K562 (cell line): ENCODE results near the gene LONP1. TPM values are rescaled to one million over a fixed set of nuclear protein-coding genes. Genes with fewer than 3 reads are reported as not detected.

Experiments
- ATAC-seq: fragments of 200-7000 bp; cut with Tn5 transposase; 3 replicates; pipeline ENCODE4 v1.9.1; 2020; ENCODE audit warnings: moderate library complexity
- BruUV-seq: library from RNA; stranded (reverse); fragments of 400-500 nt; replicated peaks from 2 replicates; lab custom pipeline; 2021; lab: Mats Ljungman, UMichigan
- CTCF ChIA-PET: fragments of 300-600 bp; formaldehyde crosslinking; extraction: SDS; loops from one replicate; lab custom pipeline; 2021; ENCODE audit warnings: low intra/inter-chr PET ratio; lab: Yijun Ruan, JAX
- POLR2A ChIA-PET: fragments of 300-600, 350-650 bp; sonication (Branson Sonifier 250); formaldehyde crosslinking; extraction: SDS; loops from one replicate; lab custom pipeline; 2021; ENCODE audit warnings: antibody characterized with exemption, inconsistent platforms; lab: Yijun Ruan, JAX
- DNase-seq, 4 experiments: peaks; one replicate each; pipeline versions ENCODE4 v3.0.0 to v3.0.0-alpha.2; 2011 to 2018; ENCODE audit warnings: low spot score in 3 of 4, mixed read lengths in 3 of 4; ENCODE audit errors: extremely low read depth in 1 of 4
- FAIRE-seq: peaks from 2 replicates; lab custom pipeline; 2011; peaks lifted over from hg19 to GRCh38; lab: Jason Lieb, UNC
- H2AFZ ChIP-seq: 2 replicates; pipeline ENCODE4 v1.6.0; 2011; ENCODE audit warnings: low read depth, low read length, control low read depth, inconsistent platforms
- H3K27ac ChIP-seq: fragments of 200-600 bp; 3 replicates; pipeline ENCODE4 v1.8.0; 2011; ENCODE audit warnings: low read depth, mild to moderate bottlenecking, control low read depth, inconsistent platforms, low read length, moderate library complexity, mixed read lengths; ENCODE audit errors: extremely low read depth
- H3K27me3 ChIP-seq, 2 experiments: fragments of 300-600 bp in 1 of 2; 2 replicates in 1 of 2; 3 replicates in 1 of 2; pipeline versions ENCODE4 v1.6.0 to v1.8.0; 2011; ENCODE audit warnings: inconsistent platforms in 2 of 2, low read length in 2 of 2, mild to moderate bottlenecking in 1 of 2, mixed read lengths in 1 of 2, moderate library complexity in 1 of 2; ENCODE audit not compliant: control insufficient read depth in 2 of 2, insufficient read depth in 2 of 2
- H3K36me3 ChIP-seq: fragments of 300-600 bp; 3 replicates; pipeline ENCODE4 v1.8.0; 2011; ENCODE audit warnings: mild to moderate bottlenecking, low read length, inconsistent platforms; ENCODE audit not compliant: control insufficient read depth, insufficient read depth
- H3K4me1 ChIP-seq, 2 experiments: fragments of 200-600 bp in 1 of 2; replicated peaks in 1 of 2; 2 replicates in 1 of 2; 3 replicates in 1 of 2; pipeline versions ENCODE4 v1.5.1 to v1.8.0; 2011; ENCODE audit warnings: inconsistent platforms in 2 of 2, low read length in 2 of 2, mild to moderate bottlenecking in 1 of 2, mixed read lengths in 1 of 2, moderate library complexity in 1 of 2; ENCODE audit not compliant: control insufficient read depth in 2 of 2, insufficient read depth in 2 of 2
- H3K4me2 ChIP-seq: 2 replicates; pipeline ENCODE4 v1.6.1; 2011; ENCODE audit warnings: low read length, control low read depth, inconsistent platforms, mixed read lengths; ENCODE audit not compliant: insufficient read depth
- H3K4me3 ChIP-seq: fragments of 200-600 bp; sonication (generic), shearing (Covaris generic); 2 replicates; pipeline ENCODE4 v1.5.1; 2016; ENCODE audit warnings: control low read depth, inconsistent platforms
- H3K79me2 ChIP-seq: fragments of 200-600 bp; 3 replicates; pipeline ENCODE4 v1.8.0; 2011; ENCODE audit warnings: low read length, inconsistent platforms; ENCODE audit not compliant: control insufficient read depth, insufficient read depth
- H3K9ac ChIP-seq, 2 experiments: 2 replicates each; pipeline versions ENCODE4 v1.6.0 to v1.6.1; 2011; ENCODE audit warnings: low read depth in 2 of 2, low read length in 2 of 2, control low read depth in 1 of 2, inconsistent platforms in 1 of 2, mild to moderate bottlenecking in 1 of 2, mixed read lengths in 1 of 2; ENCODE audit not compliant: insufficient read depth in 1 of 2
- H3K9me1 ChIP-seq: one replicate; pipeline ENCODE4 v1.6.0; 2011; ENCODE audit warnings: inconsistent platforms, mild to moderate bottlenecking, low read length, moderate library complexity; ENCODE audit not compliant: control insufficient read depth, insufficient read depth
- H3K9me3 ChIP-seq: replicated peaks from 2 replicates; pipeline ENCODE4 v1.5.1; 2011; ENCODE audit warnings: low read depth, low read length, inconsistent platforms; ENCODE audit not compliant: control insufficient read depth, insufficient read depth
- H4K20me1 ChIP-seq: replicated peaks from 2 replicates; pipeline ENCODE4 v1.6.1; 2011; ENCODE audit warnings: low read length, inconsistent platforms, mixed read lengths; ENCODE audit not compliant: control insufficient read depth, insufficient read depth
- C11orf30 ChIP-seq: fragments of 450-650 bp; IDR thresholded peaks from 2 replicates; pipeline ENCODE4 v1.6.1; 2016; ENCODE audit warnings: low read depth, mild to moderate bottlenecking
- CEBPB ChIP-seq: fragments of 450-650 bp; IDR thresholded peaks from 2 replicates; pipeline ENCODE4 v1.6.1; 2016; ENCODE audit warnings: missing genetic modification characterization, missing compliant biosample characterization
- FOXK2 ChIP-seq, 2 experiments: fragments of 450-650 bp; IDR thresholded peaks in 1 of 2; conservative IDR thresholded peaks in 1 of 2; 2 replicates each; pipeline ENCODE4 v1.6.1; 2016; ENCODE audit warnings: low read depth in 2 of 2, mild to moderate bottlenecking in 1 of 2
- GABPB2 ChIP-seq: fragments of 250-450 bp; sonication (Bioruptor Pico); conservative IDR thresholded peaks from 2 replicates; pipeline ENCODE4 v1.5.1; 2021; ENCODE audit warnings: mild to moderate bottlenecking
- HEY1 ChIP-seq: fragments of 250-450 bp; sonication (Bioruptor Pico); IDR thresholded peaks from 2 replicates; pipeline ENCODE4 v1.5.0; 2020; ENCODE audit warnings: mild to moderate bottlenecking, moderate library complexity, borderline replicate concordance
- MAX ChIP-seq: sonication (generic); formaldehyde crosslinking; IDR thresholded peaks from 2 replicates; pipeline ENCODE4 v1.9.0; 2022; ENCODE audit warnings: mild to moderate bottlenecking, missing genetic modification reagents
- PML ChIP-seq: IDR thresholded peaks from 2 replicates; pipeline ENCODE4 v1.6.1; 2012; ENCODE audit warnings: low read length, inconsistent platforms
- SLC30A9 ChIP-seq: fragments of 250-450 bp; sonication (Bioruptor Pico); IDR thresholded peaks from 2 replicates; pipeline ENCODE4 v1.8.0; 2022; ENCODE audit warnings: mild to moderate bottlenecking, moderate library complexity
- SMAD4 ChIP-seq: fragments of 250-450 bp; sonication (Bioruptor Pico); conservative IDR thresholded peaks from 2 replicates; pipeline ENCODE4 v1.8.0; 2021; ENCODE audit warnings: inconsistent platforms, mild to moderate bottlenecking, moderate library complexity
- SPI1 ChIP-seq: IDR thresholded peaks from 2 replicates; pipeline ENCODE4 v1.6.1; 2011; ENCODE audit warnings: low read depth, low read length, control low read depth, borderline replicate concordance
- ZHX1 ChIP-seq: fragments of 150-350 bp; conservative IDR thresholded peaks from 2 replicates; pipeline ENCODE4 v1.6.1; 2014; ENCODE audit warnings: low read length
- WGBS: fragments of 100-300 bp; shearing (Covaris generic); methylation state at CpG from one replicate; pipeline ENCODE4 v1.1.6; 2016; ENCODE audit warnings: low coverage, mixed read lengths; ENCODE audit not compliant: insufficient coverage; ENCODE audit errors: missing lambda C conversion rate; 5-methylcytosine and 5-hydroxymethylcytosine counted together
- in situ Hi-C: fragments of 300-500 bp; cut with MboI; formaldehyde crosslinking; loops from 4 replicates; pipeline ENCODE4 v1.15.0; 2018; ENCODE audit warnings: inconsistent platforms, mixed read lengths
- intact Hi-C: fragments of 100-400 bp; cut with micrococcal nuclease; formaldehyde crosslinking; loops from 2 replicates; pipeline ENCODE4 v1.14.2; 2022
- polyA plus RNA-seq, 8 experiments: library from polyadenylated mRNA; depleted of rRNA in 4 of 8; stranded (reverse) in 5 of 8; unstranded in 3 of 8; fragments of >200 nt; fragmentation: Nextera tagmentation in 2 of 8; fragmentation: Illumina TruSeq in 1 of 8; extraction: Ambion mirVana in 2 of 8; extraction: Trizol in 1 of 8; gene quantifications; 2 replicates each; pipeline versions ENCODE4 v1.2.1 to v1.2.3, GENCODE V29; 2011 to 2014; ENCODE audit warnings: inconsistent platforms in 1 of 8, missing spikeins in 1 of 8
- total RNA-seq, 7 experiments: library from RNA; depleted of rRNA in 6 of 7; stranded (reverse); fragments of >200 nt in 6 of 7; fragmentation: Illumina TruSeq in 2 of 7; extraction: Trizol in 2 of 7; gene quantifications; 2 replicates each; pipeline versions ENCODE4 v1.2.1 to v1.2.3, GENCODE V29; 2011 to 2021; ENCODE audit warnings: low replicate concordance in 1 of 7
- TF ChIP-seq, protein P1 (sequence below), 2 experiments: fragments of 450-650 bp; IDR thresholded peaks; 2 replicates each; pipeline ENCODE4 v1.6.1; 2016
- TF ChIP-seq, protein P2 (sequence below): sonication (generic); formaldehyde crosslinking; IDR thresholded peaks from 2 replicates; pipeline ENCODE4 v1.5.0; 2020; ENCODE audit warnings: missing genetic modification reagents
- TF ChIP-seq, protein P3 (sequence below): sonication (generic); formaldehyde crosslinking; IDR thresholded peaks from 2 replicates; pipeline ENCODE4 v1.8.1; 2023; ENCODE audit warnings: mild to moderate bottlenecking, missing genetic modification reagents

LONP1 gene
- total and polyA plus RNA-seq, 9 of the 15 experiments (the other 6 are each of a cell fraction or from before 2014, with no cell fraction given), result 1.1 to 238 (median 84.5) TPM

DNA sequence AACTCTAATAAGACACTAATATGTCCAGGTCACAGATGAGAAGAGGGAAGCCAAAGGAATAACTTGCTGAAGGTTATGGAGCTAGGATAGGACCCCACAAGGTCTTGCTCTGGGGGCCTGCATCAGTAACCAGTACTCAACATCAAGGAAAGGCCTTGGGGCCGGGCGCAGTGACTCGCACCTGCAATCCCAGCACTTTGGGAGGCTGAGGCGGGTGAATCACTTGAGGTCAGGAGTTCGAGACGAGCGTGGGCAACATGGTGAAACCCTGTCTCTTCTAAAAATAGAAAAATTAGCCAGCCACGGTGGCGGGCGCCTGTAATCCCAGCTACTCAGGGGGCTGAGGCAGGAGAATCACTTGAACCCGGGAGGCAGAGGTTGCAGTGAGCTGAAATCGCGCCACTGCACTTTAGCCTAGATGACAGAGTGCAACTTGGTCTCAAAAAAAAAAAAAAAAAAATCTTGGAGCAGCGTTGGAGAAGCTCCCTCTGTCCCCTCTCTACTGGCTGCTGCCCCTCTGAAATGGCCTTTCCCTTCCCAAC is 1.8 kb downstream of the LONP1 start:
- 7% methylated on average over 14 of the region's 14 CpGs for WGBS
- Histone ChIP-seq H4K20me1 (peaks cover 12% of the 10 kb centered on the region; the same call in 1 of the 2 replicates), H3K36me3 (peaks cover 47% of the 10 kb centered on the region), H3K4me1 (peaks cover 13 to 28% of the 10 kb centered on the region in 2 experiments; a peak in 4 of 5 replicates), H3K4me3 (peak overlapping the region; percentile 98), H2AFZ (no peak overlapping the region), H3K27ac (peak overlapping the region; percentile 99), H3K79me2 (peaks cover 63% of the 10 kb centered on the region), H3K27me3 (no peaks in the 10 kb centered on the region), H3K4me2 (peak overlapping the region; percentile 98), H3K9me3 (no peaks in the 10 kb centered on the region), H3K9me1 (no peaks in the 10 kb centered on the region), H3K9ac (peak overlapping the region; percentile 98 to 99)
- POLR2A ChIA-PET, result interaction anchor here (0.5 to 3.3 kb wide), 26 partner anchors 9 to 1746 kb away, joined by 3 to 31 read pairs (median 4); partner anchors contain the start of genes DUS3L, NDUFA11, RPL36 and VMAC
- in situ Hi-C loops (no loop called here), intact Hi-C loops (loop anchor here (1.0 to 2.0 kb wide), 2 partner anchors 26 to 73 kb away; partner anchors contain the start of gene DUS3L)
- DNase-seq (peak in 2 of 4 experiments; percentile 4 to 46), FAIRE-seq (no peak), ATAC-seq (no peak)
- CTCF ChIA-PET, result interaction anchor here (0.7 kb wide), 1 partner anchor 108 kb away, joined by 3 read pairs; no protein-coding TSS in a partner anchor
- no TSS peak for BruUV-seq
- TF ChIP-seq HEY1 (CRISPR knock-in tag) (no peak), SLC30A9 (CRISPR knock-in tag) (no peak), C11orf30 (no peak), MAX (CRISPR knock-in tag) (no peak), ZHX1 (no peak), PML (no peak), FOXK2 (conservative IDR thresholded peaks at IDR 0.05 in 1 of 2, IDR thresholded peaks at IDR 0.05 in 1 of 2; ENCODE audit: low read depth in 2 of 2) (peak in 1 of 2 experiments; percentile 40; a peak in 2 of 4 replicates), SMAD4 (peak; percentile 19; the same call in 1 of the 2 replicates), CEBPB (tag) (no peak), SPI1 (no peak), GABPB2 (no peak)
- TF ChIP-seq, protein P1, sequence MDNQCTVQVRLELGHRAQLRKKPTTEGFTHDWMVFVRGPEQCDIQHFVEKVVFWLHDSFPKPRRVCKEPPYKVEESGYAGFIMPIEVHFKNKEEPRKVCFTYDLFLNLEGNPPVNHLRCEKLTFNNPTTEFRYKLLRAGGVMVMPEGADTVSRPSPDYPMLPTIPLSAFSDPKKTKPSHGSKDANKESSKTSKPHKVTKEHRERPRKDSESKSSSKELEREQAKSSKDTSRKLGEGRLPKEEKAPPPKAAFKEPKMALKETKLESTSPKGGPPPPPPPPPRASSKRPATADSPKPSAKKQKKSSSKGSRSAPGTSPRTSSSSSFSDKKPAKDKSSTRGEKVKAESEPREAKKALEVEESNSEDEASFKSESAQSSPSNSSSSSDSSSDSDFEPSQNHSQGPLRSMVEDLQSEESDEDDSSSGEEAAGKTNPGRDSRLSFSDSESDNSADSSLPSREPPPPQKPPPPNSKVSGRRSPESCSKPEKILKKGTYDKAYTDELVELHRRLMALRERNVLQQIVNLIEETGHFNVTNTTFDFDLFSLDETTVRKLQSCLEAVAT (IDR thresholded peaks at IDR 0.05), result no peak
- TF ChIP-seq, protein P2, sequence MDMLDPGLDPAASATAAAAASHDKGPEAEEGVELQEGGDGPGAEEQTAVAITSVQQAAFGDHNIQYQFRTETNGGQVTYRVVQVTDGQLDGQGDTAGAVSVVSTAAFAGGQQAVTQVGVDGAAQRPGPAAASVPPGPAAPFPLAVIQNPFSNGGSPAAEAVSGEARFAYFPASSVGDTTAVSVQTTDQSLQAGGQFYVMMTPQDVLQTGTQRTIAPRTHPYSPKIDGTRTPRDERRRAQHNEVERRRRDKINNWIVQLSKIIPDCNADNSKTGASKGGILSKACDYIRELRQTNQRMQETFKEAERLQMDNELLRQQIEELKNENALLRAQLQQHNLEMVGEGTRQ, result no peak
- TF ChIP-seq, protein P3, sequence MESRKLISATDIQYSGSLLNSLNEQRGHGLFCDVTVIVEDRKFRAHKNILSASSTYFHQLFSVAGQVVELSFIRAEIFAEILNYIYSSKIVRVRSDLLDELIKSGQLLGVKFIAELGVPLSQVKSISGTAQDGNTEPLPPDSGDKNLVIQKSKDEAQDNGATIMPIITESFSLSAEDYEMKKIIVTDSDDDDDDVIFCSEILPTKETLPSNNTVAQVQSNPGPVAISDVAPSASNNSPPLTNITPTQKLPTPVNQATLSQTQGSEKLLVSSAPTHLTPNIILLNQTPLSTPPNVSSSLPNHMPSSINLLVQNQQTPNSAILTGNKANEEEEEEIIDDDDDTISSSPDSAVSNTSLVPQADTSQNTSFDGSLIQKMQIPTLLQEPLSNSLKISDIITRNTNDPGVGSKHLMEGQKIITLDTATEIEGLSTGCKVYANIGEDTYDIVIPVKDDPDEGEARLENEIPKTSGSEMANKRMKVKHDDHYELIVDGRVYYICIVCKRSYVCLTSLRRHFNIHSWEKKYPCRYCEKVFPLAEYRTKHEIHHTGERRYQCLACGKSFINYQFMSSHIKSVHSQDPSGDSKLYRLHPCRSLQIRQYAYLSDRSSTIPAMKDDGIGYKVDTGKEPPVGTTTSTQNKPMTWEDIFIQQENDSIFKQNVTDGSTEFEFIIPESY (CRISPR knock-in tag), result no peak
